ENCODE results near the gene USP7.
"Not testable (repeated sequence)": the region's sequence is repeated elsewhere in the genome, so short reads cannot be mapped to it uniquely, and the experiment has no call there.

The USP7 gene

GRCh38 chr16:8843296-8843695 is 120.4 kb downstream of the USP7 start:
- DNase-seq (ENCODE audit: low read depth in 2 of 2) = not testable (repeated sequence)

Data from activated CD4-positive, alpha-beta T cell treated with anti-CD3 and anti-CD28 coated beads for 24 hours (primary cell).